HG02763 (cell line): ENCODE results near the gene ZHX3.

Experiments
- ATAC-seq: cut with Tn5 transposase; IDR thresholded peaks from one replicate; pipeline ENCODE4 v1.9.1; 2021; ENCODE audit warnings: mild to moderate bottlenecking, moderate library complexity; ENCODE audit not compliant: unreplicated experiment

The ZHX3 gene

GRCh38 chr20:41300886-41301285, 16.6 kb downstream of the ZHX3 start:
- no peak for ATAC-seq

DNA sequence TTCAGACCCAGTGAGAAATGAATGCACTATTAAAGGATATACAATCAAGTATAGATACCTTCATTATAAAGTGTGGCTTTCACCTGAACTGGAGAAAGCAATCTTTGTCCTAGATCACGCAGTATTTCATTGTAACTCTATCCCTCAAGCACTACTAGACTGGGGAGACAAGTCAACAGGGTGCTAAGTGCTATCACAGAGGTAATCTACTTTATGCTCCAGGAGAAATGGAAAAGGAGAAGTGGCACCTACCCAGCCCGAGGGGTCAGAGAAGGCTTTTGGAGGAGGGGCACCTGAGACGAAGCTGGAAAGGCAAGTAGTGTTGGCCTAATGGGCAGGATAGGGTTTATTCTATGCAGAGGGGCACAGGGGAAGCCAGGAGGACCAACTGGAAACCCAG, 17.1 kb downstream of the ZHX3 start:
- no peak for ATAC-seq

DNA sequence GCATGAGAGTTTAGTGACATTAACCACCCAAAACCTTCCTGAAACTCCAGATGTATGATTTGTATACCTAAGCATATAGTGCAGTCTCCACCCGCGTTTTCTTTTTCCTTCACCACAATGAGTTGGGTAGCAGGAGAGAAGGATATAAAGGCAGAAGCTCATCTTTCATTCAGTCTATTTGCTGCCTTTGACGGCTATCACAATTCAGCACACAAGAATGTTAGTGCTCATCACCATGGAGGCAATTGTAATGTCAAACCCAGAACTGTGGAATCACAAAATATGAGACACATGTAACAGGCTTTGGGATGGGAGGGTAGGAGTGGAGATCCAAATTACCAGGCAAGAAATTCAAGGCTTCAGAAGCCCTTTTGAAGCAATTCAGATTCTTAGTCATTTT, 17.6 kb downstream of the ZHX3 start:
- ATAC-seq, result no peak

GRCh38 chr20:41293269-41294037, 24.1 kb downstream of the ZHX3 start:
- ATAC-seq, result no peak

DNA sequence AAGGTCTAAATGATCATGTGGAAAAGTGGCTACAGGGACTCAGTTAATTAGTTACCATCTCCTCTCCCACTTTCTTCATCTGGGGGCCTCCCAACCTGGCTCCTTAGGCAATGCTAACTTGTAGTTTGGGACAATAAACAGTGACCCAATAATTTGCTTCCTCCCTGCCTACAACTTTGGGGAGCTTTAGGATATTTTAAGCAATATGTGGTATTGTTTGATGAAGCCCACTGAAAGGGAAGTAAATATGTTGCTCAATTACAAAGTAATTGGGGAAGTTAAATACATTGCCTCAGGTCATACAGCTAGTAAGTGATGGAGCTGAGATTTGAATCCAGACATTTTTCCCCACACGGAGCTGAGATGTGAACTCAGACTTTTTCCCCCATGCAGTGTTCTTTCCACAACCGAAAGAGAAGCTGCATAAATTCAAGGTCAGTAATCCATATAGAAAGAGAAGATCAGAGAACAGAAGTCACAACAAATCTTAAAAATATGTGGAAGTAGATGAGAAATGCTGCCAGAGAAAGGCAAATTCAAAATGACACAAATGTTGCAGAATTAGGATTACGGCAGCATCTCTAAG, 26.6 kb downstream of the ZHX3 start:
- no peak for ATAC-seq

GRCh38 chr20:41287327-41287726, 30.2 kb downstream of the ZHX3 start:
- no peak for ATAC-seq

DNA sequence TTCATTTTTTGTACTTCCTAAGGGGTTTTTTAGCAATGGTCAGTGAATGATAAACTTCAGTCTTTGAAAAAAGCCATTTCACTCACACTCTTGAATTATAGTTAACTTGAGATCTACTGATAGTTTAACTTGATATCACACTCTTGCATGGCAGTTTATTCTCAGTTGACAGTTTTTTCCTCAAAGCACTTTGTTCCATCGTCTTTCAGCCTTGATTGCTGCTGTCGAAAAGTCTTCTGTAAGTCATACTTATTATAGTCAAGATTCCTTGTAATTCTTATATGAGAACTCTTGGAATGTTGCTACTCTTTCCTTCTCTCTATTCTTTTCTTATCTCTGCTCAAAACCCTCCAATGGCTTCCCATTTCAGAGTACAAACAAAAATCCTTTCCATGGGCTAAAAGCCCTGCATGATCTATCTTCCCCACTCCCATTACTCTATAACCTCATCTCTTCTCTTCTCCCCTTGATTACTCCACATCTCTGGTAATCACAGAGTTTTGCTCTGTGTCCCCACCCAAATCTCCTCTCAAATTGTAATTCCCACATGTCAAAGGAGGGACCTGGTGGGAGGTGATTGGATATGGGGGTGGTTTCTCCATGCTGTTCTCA, 31.2 kb downstream of the ZHX3 start:
- ATAC-seq, result no peak

GRCh38 chr20:41279546-41280225, 37.8 kb downstream of the ZHX3 start:
- ATAC-seq, result peak; percentile 50

DNA sequence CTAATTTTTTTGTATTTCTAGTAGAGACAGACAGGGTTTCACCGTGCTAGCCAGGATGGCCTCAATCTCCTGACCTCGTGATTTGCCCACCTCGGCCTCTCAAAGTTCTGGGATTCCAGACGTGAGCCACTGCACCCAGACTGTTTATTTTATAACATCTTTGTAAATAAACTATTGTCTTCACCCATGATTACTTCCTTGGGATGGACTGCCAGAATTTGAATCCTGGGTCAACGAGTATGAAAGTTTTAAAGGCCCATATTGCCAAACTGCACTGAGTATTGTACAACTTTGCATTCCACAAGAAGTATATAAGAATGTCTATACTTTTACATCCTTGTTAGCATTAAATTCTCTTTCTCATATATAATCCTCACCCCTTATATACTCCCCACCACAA, 38.6 kb downstream of the ZHX3 start:
- no peak for ATAC-seq

DNA sequence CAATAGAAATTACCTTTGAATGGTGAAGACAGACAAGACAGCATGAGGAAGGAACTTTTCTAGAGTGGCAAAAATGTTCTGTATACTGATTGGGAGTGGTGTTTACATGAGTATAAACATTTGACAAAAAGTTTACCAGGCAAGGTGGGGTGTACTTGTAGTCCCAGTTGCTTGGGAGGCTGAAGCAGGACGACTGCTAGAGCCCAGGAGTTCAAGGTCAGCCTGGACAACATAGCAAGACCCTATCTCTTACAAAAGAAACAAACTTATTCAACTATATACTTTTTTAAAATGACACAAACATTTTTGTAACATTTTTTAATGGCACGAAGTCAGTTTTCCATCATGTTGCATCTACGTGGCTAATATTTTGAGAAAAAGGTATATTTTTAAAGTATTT, 40.5 kb downstream of the ZHX3 start:
- ATAC-seq, result no peak

- no peak for ATAC-seq
Measured at GRCh38 chr20:41276317-41276751, 41.2 kb downstream of the ZHX3 start.

DNA sequence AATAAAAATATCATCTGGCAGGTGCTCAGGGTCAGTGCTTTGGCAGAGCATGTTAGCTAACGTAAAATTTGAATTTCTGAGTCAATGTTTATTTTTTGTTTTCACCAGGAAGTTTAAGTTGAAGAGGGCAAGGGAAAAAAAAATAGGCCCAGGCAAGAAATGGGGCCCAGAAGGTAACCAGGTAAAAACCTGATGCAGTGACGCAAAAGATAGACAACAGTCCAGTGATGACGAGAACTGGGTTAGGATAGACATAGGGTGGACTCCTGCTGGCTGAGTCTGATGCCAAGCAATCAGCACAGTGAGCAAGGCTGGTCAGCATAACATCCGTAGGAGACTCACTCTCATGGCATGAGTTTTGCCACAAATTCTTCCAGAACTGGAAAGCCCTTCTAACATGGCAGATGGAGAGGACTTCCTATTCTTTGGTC, 42.2 kb downstream of the ZHX3 start:
- ATAC-seq, result no peak

DNA sequence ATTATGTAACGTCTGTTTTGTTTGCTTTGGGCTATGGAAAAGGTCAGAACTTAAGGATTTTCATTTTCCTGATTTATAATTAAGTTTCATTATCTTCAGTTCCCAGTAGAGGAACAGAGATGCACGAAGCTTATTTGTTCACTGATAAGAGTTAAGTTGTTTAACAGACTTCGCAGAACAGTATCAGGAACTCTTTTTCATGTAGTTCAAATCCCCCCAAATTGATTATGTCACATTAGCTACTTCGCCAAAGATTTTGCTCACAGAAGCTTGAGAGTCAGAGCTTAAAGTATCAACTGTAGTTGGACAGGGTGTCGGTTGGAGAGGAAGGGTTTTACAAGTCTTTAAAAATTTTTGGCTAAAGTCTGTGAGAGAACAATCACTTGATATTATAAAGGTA, 43.4 kb downstream of the ZHX3 start:
- no peak for ATAC-seq

DNA sequence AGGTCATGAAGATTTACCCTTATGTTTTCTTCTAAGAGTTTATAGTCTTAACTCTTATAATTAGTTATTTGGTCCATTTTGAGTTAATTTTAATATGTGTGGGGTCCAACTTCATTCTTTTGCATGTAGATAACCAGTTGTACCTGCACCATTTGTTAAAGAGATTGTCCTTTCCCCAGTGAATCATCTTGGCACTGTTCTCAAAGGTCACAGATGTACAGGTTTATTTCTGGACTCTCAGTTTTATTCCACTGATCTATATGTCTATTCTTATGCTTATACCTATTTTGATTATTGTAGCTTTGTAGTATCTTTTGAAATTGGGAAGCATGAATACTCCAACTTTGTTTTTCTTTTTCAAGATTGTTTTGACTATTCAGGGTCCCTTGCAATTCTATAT, 44.1 kb downstream of the ZHX3 start:
- no peak for ATAC-seq

GRCh38 chr20:41272339-41272738, 45.2 kb downstream of the ZHX3 start:
- no peak for ATAC-seq

DNA sequence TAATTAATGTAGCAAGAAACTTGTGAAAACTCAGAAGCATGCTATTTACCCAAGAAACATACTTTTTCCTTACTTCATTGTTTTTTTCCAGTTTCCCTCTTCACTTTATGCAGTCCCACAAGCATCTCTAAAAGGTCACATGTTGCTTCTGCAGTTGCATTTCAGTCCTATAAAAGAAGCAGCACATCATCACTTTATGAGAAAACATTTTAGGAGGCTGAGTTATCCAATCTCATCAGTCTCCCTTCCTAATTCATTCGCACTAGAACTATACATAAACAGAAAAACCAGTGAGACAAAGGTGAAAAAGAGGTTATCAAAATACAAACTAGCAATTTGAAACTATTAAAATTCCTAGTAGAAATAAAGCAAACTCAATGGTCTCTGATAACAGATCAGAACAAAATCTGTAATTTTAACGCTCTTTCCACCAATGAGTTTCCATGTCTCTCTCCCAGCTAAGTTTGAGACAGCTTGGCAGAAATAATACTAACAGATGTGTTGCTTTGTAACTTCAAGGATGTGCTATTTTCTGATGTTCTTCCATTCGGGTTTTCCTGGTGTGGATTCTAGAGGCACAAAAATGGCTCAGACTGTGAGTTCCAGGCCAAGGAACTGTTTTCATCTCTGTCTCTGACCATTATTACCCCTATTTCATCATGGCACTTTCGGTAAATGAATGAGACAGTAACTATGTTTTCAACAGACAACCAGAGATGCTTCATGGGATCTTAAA, 48.4 kb downstream of the ZHX3 start:
- no peak for ATAC-seq

- no peak for ATAC-seq
Measured at GRCh38 chr20:41268402-41268801, 49.1 kb downstream of the ZHX3 start.

DNA sequence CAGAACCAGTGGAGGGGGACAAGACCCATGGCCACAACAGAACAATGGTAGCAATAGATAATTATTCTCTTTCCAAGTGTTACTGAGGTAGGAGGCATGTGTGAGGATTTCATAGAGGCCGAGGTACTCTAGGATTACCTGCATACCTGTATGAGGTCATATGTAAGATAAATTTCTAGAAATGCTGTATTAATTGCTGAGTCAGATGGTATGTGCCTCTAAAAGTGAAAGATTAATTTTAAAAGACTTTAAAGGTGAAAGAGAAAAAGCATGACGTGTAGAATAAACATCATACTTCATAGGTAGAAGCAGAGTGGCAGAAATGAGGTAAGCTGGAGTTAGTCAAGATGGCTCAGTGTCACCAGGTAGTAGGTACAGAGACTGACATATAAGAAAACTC, 51.6 kb downstream of the ZHX3 start:
- no peak for ATAC-seq

- ATAC-seq, result no peak
Measured at GRCh38 chr20:41264819-41265218, 52.7 kb downstream of the ZHX3 start.

DNA sequence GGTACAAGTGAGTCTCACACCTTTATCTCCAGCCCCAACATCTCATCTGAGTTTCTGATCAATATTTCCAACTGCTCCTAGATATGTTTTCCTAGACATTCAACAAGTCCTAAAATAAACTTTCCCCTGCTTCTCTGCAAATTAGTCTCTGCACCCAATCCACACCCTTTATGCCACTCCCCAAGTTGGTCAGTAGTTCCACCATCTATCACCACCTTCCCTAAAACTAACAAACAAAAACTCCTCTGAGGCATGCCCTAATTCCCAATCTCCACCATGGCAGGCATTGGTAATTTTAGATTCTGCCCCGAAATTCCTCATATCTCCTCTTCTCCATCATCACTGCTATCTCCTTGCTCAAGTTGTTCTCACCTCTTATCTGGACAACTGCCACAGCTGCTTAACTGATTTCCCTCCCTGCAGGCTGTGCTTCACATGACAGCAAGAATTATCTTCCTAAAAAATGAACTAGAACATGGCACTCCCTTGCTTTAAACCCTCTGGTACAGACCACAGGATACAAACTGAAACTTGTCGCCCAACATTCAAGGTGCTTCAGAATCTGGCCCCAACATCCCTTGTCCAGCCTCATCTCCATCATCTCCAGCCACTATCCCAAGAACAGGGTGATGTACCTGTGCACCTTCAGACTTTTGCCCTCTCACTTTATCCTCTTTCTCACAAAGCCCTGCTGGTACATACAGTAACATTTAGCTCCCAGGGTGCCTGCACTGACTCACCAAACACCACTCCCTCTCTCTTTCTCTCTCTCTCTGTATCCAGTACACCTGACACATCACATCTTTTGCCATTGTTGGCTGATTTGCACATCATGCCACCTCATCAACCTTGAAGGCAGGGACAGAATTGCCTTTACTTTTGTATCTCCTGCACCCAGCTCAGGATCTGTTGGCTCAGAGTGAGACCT, 55.5 kb downstream of the ZHX3 start:
- no peak for ATAC-seq
